Stimulated activated CD4-positive, alpha-beta T cell treated with anti-CD3 and anti-CD28 coated beads, Interleukin-2, amount 100 ng/mL, for 24 hours (primary cell): Measurements from ENCODE around the gene SDCBP2.

Experiments
- DNase-seq, 2 donors: peaks; one replicate each; pipeline ENCODE4 v3.0.0-alpha.2; 2020

SDCBP2 gene

DNA sequence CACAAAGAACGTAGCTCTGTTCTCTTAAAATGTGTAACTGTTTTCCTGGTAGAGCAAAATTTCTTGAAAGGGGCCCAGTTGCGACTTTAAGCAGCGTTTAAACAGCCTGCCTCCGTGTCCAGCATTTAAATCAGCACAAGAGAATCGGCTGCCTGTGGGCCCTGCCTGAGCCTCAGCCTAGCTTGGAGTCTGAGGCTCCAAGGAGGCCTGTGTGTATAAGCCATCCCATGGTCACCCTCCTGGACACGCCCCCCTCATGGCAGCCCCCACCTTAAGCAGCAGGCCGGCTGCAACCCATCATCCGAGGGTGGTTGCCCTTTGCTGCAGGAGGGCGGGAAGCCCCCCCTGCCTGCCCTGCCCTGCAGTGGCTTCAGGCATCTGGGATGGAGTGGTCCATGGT lies 18.9 kb downstream of the SDCBP2 start:
- DNase-seq: no peak

DNA sequence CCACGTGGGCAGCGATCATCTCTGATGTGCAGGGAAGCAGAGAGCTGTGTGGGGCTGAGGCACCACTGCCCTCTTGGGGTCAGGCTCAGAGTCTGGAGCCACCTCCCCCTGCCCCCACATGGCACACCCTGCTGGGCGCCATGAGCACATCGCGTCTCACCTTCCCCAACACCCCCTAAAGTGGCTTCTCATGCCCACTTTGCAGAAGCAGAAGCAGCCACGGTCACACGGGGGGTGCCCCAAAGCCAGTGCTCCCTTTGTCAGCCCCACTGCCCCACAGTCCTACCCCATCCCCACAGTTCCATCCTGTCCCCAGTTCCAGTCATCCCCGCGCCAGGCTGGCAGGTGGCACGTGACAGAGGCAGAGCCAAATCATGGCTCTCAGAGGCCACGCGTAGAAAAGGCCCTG lies 19.5 kb downstream of the SDCBP2 start:
- DNase-seq: no peak

DNA sequence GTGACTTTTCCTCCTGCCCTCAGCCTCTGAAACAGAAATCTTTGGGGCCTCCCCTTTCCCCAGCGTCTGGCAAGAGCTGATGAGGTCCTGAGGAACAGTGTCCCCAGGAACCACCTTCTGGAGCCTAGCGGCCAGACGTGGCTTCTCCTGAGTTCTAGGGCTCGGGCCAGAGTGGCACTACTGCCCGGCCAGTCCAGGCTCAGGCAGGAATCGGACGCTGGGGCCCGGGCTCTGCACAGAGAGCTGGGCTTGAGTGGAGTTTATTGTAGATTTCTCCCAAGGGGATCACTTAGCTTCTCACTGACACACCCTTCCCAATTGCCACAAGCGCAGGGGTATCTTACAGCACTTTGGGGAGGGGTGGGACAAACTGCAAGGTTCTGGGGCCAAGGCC lies 20.2 kb downstream of the SDCBP2 start:
- DNase-seq: no peak

DNA sequence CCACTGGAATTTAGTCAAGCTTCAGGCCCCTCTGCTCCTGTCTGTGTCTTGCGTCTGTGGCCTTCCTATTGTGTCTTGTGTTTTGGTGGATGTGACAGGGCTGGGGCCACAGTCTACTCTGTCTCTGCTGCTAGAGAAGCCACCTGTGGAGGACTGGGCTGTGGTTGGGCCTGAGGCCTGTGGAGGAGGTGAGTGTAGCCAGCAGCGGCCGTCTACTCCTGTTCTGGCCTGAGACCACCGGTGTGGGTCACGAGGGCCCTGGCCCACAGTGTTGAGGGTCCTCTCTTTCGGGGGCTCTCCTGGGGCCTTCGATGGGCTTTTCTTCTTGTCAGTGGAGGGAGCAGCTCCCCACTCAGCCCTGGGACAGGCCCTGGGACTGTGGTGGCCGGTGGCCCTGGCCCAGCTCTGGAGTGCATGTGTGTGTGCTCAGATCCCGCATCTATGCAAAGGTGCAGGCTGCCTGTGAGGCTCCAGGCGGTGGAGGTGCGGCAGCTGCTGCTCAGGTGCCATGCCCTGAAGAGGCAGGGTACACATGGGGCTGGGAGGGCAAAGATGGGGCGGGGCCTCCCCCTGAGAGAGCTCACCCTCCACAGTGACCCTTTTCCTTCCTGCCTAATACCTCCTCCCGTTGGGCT lies 20.8 kb downstream of the SDCBP2 start:
- no peak for DNase-seq

DNA sequence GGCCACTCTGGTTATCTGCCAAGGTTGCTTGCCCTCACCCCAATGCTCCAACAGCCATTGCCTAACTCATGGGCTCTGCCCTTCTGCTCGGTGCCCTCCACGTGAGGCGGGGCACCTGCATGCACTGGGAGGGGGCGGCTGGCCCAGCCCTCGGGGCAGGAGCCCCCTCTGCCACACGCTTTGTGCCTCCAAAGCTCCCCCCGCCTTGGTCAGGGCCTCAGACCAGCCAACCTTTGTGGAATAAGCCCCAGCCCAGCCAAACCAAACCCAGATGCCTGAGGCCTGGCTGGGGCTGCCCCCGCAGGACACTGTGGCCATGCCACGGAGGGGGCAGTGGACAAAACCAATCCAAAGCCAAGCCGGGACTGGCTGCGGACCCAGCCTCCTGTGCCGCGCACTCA lies 21.4 kb downstream of the SDCBP2 start:
- no peak for DNase-seq

DNA sequence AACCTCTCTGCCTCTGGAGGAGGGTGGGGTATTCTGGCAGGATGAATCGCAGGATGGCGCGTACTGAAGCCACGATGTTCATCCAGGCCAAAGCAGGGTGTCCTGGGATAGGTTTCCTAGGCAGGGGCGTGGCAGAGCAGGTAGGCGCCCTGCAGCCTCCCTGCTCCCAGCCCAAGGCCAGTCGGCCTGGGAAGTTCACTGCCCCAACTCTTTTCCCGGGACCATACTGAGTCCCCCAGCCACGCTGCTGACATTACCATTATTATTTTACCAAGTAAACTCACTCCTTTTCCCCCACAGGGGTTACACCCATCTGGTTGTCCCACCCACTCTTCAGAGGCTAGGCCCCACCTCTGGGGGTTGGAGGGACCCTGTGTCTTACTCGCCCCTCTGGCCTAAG lies 21.8 kb downstream of the SDCBP2 start:
- no peak for DNase-seq

DNA sequence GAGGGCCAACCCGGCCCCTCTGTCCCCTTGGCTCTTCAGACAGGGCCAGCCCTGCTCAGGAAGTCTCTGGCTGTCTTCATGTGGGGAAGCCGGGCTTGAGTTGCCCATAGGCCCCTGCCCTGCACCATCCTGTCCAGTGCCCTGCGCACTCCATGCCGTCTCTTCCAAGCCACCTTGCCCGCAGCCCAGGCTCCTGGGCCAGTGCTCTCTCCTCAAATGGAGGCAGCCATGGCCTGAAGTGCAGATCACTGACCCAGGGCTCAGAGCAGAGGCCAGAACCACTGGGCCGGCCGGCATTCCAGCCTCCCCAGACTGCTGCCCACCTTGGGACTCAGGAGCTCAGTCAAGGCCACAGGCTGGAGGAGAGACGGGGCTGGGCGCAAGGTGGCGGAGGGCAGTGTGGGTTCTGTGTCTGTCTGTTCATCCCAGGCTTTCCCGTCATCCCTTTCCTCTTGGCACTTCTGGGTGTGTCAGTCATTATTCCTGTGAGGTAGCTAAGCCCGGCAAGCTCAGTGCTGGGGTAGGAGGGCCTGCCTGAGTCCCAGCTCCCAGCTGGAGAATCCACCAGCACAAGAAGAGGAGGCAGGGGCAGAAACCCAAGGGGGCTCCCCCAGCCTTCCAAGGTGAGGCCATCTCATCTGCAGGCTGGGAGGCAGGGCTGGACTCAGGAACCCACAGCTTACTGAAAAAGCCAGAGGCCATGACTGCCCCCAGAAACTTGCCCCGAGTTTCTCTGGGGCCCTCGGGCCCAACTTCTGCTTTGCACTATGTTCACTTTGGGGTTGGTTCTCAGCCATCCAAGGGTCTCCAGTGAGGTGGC lies 22.4 kb downstream of the SDCBP2 start:
- DNase-seq: no peak

DNA sequence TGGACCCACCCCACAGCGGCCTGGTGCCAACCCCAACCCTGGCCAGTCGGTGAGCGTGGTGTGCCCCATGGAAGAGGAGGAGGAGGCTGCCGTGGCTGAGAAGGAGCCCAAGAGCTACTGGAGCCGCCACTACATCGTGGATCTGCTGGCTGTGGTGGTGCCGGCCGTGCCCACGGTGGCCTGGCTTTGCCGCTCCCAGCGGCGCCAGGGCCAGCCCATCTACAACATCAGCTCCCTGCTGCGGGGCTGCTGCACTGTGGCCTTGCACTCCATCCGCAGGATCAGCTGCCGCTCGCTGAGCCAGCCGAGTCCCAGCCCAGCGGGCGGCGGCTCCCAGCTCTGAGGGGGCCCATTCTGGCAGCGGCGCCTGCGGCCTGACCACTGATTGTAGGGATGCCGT lies 23.2 kb downstream of the SDCBP2 start:
- DNase-seq: no peak

DNA sequence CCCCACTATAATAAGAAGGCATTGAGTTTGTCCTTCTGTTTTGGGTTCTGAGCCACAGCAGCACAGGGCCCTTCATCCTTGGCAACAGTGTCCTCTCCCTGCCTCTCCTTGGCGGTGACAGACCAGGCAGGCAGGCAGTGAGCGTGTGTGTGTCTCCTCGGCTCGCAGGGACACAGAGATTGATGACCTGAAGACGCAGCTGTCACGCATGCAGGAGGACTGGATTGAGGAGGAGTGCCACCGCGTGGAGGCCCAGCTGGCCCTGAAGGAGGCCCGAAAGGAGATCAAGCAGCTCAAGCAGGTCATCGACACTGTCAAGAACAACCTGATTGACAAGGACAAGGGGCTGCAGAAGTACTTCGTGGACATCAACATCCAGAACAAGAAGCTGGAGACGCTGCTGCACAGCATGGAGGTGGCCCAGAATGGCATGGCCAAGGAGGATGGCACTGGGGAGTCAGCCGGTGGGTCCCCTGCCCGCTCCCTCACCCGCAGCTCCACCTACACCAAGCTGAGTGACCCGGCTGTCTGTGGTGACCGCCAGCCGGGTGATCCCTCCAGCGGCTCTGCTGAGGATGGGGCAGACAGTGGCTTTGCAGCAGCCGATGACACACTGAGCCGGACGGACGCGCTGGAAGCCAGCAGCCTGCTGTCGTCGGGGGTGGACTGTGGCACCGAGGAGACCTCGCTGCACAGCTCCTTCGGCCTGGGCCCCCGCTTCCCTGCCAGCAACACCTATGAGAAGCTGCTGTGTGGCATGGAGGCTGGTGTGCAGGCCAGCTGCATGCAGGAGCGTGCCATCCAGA lies 24.0 kb downstream of the SDCBP2 start:
- DNase-seq: no peak

DNA sequence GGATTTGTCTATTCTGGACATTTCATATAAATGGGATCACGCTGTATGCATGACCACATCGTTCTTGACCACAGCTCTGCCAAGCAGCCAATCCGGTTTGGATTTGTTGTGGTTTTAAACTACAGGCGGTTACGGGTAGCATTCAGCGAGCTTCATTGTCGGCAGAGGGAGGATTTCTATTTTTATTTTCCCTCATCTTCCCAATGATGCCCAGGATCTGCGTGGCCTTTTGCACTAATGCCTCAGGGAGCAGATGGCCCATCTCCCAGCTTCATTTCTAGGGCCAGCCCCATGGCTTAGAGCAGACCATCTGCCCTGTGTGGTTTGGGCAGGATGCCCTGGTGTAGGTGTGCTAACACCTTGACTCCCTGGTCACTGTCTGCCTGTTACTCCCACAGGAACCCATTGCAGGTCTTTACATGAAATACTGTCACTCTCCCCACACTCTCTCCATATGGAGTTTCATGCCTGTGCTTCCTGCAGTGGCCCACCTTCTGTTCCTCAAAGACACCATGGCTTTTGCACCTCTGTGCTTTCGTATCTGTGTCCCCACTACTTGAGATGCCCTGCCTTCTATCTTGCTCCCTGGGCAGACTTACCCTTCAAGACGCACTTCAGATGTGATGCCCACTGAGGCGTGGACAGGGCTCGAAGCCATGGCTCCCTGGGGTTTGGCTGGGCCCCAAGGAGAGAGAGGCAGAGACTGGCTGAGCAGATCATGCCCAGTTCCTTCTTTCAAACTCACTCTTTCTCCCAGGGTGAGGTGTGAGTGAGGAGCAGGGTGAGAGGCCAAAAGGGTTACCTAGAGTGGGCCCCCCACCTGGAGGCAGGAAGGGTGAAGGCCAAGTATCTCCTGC lies 26.0 kb downstream of the SDCBP2 start:
- DNase-seq: no peak

DNA sequence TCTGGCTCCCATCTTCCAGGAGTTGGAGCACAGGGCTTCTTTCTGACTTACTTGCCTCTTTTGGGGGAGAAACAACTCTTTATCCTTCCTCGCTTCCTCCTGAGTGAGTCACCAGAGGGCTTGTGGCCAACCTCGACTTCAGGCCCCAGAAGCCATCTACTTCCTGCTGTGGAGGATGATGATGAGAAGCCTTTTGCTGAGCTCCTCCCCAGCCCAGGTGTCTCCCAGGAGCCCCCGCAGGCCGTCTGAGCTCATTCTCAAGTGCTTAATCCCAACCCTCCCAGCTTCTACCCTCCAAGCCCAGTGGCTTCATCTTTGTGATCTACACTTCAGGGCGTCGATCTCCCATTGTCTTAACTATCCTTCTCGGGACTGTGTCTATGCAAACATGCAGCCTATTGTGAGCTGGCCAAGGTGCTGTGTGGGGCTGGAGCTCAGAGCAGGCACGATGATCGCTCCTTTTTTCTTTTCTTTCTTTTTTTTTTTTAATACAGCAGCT lies 27.9 kb downstream of the SDCBP2 start:
- DNase-seq: peak; percentile 36 to 51

DNA sequence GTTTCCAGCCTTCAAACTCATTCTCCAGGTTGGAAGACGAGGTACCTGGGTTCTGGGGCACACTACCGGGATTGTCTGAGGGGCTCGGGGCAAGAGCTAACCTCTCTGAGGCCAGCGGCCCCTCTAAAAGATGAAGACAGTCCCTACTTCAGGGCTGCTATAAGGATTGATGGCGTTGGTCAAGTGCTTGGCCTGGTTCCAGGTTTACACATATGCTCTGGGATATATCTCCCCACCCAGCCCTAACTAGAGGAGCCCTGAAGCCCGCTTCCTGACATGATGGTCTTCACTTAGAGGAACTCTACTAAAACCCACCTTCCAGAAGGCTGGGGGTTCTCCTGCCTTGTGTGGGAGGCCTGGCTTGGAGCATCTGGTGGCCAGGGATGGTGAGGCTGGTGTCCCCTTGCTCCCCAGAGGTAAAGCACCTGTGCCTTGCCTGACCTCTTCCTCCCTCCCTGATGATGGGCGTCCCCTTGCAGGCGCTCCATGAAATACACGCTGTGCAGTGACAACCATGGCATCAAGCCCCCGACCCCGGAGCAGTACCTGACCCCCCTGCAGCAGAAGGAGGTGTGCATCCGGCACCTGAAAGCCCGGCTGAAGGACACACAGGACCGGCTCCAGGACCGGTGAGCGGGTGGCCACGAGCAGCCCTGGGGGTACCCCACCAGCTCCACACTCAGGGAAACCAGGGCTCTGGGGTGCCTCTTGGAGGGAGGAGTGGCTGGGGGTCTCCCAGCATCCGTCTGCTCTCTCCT lies 28.7 kb downstream of the SDCBP2 start:
- DNase-seq: no peak

DNA sequence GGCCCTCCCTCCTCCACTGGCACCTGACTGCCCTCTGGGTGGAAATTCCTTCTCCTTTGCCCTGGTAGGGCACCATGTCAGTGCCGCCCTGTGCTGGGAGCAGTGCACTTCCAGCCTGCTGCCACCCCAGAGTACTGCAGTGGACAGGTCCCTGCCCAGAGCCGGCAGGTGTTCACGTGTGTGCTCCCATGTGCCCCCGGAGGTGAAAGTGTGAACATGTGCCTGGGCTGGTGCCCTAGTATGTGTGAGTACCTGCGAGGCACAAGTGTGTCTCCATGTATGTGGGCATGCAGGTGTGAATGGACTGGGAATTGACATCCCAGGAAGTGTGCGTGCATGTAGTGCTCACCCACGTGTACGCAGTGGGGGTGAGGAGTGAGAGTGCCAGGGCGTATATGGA lies 29.4 kb downstream of the SDCBP2 start:
- peak; percentile 51 to 54 for DNase-seq

DNA sequence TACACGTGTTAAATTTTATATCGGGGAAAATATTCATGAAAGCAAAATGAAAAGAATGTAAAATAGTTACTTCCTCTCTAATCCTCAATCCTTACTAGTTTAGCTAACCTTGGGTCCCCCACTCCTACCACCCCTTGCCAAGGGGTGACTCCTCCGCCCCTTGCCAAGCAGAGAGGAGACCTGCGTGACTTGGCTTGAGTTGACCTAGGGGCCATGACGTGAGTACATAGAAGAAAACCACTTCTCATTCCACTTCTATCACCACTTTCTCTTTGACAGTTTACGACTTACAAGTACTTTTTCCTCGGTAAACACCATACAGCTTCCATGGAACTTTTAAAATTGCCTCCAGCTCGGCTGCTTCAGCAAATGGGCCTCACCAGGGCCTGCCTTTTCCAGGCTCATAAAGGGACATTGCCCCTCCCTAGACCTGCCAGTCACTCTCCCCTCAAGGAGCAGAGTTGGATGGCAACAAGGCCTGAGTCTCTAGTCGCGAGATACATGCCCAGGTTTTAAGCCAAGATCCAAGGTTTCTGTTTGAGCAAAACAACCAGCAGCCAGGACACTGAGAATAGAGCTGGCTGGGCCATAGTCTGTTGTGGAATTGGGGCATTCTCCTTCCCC lies 29.9 kb downstream of the SDCBP2 start:
- DNase-seq: no peak

DNA sequence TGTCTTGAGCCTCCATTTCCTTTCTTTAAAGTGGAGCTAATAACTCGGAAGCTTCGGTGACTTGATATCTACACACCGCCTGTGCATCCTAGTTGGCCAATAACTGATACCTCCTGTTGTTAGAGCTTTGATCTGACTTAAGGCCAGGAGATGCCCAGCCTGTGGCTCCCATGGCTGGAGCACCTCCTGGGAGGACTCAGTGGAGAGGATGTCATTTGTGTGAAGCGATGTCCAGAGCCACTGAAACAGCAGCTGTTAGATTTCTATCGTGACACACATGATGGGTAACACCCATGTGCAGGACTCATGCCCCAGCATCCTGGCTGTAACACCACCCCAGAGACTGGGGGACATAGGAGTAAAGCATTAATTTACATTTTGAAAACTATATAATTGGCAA lies 30.8 kb downstream of the SDCBP2 start:
- DNase-seq: no peak

DNA sequence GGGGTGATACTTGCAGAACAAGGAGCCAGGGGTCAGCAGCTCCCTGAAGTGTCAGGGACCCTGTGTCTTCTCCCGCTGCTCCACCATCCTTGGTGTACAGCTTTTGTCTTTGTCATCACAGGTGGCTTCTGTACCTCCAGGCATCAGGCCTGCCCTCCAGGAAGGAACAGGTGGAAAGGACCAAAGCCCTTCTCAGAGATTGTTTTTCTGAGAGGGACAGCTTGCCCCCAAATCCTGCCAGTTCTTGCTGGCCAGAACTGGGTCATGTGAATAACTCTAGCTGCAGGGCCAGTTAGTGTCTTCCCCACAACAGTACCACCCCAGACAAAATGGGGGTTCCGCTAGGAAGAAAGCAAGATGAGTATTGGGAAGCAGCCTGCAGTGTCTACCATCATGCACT lies 31.5 kb downstream of the SDCBP2 start:
- no peak for DNase-seq

DNA sequence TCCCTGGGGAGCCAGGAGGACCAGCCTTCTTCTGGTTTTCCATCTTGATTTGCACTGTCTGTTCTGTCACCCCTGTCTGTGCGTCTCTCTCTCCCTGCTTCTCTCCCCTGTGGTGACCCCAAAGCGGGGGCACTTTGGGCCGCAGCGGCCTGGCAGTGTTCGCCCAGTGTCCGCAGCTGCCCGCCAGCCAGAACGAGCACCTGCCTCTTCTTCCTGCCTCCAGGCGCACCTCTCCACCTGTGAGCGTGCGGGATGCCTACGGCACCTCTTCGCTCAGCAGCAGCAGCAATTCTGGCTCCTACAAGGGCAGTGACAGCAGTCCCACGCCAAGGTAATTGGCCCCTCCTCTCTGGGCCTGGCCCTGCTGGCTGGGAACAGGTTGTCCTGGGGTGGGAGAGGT lies 32.0 kb downstream of the SDCBP2 start:
- no peak for DNase-seq

DNA sequence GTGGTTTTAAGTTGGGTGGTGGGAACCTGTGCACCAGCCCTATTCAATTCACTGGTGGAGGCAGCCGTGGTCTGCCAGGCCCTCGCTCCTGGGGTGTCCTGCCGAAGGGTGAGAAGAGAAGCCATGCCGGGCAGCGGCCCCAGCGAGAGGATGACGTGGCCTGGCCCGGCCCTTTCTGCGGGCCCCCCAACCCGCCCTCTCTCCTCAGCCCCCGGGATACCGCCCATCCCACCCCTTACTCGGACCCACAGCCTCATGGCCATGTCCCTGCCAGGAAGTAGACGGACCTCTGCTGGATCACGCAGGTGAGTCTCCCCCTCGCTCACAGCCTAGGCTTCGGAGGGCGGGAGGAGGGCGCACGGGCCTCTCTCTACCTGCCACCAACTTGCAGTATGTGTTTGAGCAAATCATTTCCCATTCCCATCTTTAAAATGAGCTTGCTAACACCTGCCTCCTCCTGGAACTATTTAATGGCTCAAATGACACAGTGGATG lies 32.8 kb downstream of the SDCBP2 start:
- DNase-seq: no peak

DNA sequence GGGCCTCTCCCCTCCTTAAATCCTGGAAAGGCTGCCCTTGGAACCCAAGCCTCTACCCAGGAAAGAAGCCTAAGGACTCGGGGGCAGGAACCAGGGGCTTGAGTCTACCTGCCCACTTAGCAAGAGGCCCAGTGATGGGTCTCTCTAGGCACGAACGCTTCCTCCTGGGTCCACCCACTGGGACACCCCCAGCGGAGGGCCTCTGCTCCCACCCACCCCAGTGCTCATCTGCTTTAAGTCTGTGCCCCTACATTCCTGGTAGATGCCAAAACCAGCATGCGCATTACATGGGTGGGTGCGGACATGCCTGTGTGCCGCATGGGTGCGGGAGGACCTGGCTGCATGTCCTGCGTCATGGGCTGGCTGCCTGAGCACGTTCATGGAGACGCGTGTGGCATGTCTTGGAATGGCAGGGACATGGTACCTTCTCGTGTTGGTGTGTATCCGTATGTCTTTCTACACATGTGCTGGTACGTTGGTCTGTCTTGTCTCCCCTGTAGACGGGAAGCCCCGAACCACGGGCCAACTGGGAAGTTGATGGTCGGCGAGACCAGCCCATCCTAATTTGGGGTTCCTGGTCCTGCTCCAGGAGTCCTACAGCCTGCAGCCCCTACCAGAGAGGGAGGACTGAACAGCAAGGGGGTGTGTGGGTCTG lies 33.5 kb downstream of the SDCBP2 start:
- DNase-seq: no peak

DNA sequence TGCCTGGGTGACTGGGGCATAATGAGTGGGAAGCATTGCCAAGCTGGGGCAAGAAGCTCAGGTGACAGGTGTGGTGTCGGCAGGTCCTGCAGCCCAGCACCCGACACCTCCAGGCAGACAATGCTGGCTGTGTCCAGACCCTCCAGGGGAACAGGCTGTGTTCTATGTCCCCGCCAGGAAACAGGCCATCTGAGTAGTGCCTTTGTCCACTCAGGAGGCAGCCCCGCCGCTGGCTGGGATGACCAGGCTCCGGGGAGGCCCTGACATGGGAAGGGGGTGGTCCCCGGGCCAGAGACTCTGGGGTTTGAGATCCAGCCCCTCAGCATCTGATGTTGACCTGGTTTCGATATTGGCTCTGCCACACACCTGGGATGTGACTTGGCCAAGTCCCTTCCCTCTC lies 34.4 kb downstream of the SDCBP2 start:
- no peak for DNase-seq
